ENCODE results near the gene ACAA1. TPM values are rescaled to one million over a fixed set of nuclear protein-coding genes. Genes with fewer than 3 reads are reported as not detected.
A peak's percentile ranks its signal among the peaks of the same experiment; 100 is the strongest.
"Not testable (repeated sequence)": the region's sequence is repeated elsewhere in the genome, so short reads cannot be mapped to it uniquely, and the experiment has no call there.

The ACAA1 gene
- total RNA-seq, 1 donor from 2014 or later = 26.2 TPM

- DNase-seq = no peak
Measured at GRCh38 chr3:38153221-38153620, 16.3 kb upstream of the ACAA1 start.

DNA sequence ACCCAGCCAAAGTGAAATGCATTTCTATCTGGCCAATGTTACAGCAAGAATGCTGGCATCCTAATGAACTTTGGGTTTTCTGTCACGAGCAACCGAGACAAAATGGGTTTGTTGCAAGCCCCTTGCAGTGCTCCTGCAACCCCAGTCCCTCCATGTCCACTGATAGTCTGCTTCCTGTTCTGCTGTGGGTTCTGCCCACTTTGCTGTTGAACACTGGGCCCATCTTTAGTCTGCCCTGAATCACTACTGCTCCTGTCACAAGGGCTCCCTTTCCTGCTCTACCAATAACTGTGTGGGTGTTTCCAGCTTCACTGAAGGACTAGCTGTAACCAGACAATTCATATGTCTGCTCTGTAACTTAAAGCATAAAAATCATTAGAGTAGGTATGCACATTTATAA, 15.7 kb upstream of the ACAA1 start:
- DNase-seq = no peak

GRCh38 chr3:38151667-38152265, 14.8 kb upstream of the ACAA1 start:
- DNase-seq = no peak

DNA sequence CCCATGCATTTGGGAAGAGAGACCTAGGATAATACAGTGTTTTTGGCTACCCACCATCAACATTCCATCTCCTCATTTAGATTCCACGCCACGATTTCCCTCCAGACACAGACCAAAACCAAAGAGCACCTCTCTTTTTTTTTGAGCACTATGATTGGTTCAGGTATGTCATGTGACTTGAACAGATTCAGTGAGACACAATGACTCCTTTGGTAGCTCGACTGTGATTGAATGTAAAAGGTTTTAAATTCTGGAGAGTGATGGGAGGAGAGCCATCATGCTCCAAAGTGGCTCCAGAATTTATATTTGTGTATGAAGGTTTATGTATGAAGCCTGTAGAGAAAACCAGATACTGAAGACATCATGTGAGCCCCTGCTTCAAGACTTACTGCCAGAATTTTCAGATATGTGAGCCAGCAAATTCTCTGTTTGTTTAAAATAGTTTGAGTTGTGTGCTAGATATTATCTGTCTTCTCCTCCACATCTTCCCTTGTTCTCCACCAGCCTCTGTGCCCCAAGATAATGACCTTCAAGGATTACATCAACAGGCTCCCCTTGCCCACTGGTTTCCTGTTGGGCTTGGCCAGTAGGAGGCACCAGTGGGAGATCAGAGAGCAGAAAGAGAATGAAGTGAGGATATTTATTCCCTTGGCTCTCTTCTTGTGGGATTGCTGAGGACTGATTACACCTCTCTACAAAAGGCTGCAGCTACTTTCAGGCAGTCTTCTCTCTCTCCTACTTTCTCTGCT, 14.0 kb upstream of the ACAA1 start:
- DNase-seq = no peak

DNA sequence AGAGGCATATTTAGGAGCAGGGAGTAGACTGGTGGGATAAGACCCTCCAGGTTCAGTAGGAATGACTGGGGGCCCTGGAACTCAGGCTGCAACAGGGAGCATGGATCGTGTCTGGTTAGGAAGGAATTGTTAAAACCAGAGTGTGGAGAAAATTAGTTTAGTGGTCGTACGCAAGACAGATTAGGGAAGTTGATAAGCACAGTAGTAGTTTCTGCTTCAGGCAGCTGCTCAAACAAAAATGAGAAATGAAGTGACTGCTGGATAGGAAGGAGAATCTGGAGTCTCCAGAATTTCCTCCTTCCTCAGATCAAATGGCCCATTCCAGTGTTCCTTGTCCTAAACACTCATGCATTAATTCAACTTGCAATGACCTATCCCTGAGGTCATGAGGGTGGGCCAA, 12.8 kb upstream of the ACAA1 start:
- DNase-seq = no peak

DNA sequence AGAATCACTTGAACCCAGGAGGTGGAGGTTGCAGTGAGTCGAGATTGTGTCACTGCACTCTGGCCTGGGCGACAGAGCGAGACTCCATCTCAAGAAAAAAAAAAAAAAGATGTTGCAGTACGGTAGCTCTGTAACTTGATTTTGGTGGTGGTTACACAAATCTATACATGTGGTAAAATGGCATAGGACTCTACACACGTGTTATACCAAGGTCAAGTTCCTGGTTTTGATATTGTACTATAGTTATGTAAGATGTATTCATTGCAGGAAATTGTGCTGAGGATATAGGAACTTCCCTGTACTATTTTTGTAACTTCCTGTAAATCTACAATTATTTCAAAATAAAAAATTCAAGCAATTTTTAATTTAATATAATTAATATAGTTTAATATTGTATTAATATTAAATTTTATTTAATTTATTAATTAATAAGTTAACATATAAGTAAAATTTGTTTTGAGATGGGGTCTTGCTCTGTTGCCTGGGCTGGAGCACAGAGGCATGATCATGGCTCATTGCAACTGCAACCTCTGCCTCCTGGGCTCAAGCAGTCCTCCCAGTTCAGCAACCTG, 11.5 kb upstream of the ACAA1 start:
- DNase-seq = no peak

DNA sequence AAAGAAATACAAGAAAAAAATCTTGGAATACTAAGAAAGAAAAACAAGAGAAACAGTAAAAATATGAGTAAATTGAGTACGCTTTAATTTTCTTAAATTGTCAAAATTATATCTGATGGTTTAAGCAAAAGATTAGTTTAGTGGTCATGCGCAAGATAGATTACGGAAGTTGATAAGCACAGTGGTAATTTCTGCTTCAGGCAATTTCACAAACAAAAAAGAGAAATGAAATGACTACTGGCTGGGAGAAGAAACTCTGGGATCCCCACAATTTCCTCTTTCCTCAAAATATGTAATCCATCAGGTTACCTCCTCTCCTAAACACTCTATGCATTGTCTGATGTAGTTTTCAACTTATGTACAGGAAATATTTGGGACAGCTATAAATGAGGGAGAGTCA, 10.5 kb upstream of the ACAA1 start:
- DNase-seq = no peak

DNA sequence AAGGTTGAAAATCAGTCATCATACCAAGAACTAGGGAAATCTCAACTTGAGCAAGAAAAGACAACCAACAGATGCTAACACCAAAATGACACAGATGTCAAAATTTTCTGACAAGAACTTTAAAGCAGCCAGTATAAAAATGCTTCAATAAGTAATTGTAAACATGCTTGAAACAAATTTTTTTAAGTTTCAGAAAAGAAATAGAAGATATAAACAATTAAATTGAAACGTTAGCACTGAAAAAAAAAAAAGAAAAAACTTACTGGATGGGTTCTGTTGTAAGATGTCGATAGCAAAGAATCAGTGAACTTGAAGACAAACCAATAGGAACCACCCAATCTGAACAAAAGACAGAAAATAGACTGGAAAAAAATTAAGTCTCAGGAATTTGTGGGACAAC, 9.6 kb upstream of the ACAA1 start:
- no peak for DNase-seq

DNA sequence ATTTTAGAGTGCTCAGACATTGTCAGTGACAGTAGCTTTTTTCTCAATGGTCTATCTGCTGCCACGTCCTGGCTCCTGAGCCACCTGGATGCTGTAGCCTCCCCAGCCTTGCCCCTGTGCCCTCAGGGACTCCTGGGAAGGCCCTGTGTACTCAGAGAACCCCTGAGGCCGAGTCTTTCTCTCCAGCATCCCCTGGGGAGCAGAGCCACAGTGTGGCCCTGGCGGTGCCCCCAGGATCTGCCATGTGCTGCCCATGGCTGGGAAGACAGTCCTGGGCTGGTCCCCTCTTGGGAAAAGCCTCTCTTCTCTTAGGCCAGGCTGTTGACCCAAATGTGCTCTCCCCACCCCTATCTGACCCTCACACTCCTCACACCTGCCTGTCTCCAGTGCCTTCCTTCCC, 6.6 kb upstream of the ACAA1 start:
- no peak for DNase-seq

GRCh38 chr3:38142959-38143358, 6.0 kb upstream of the ACAA1 start:
- DNase-seq = no peak

- DNase-seq = no peak
Measured at GRCh38 chr3:38141952-38142273, 5.0 kb upstream of the ACAA1 start.

DNA sequence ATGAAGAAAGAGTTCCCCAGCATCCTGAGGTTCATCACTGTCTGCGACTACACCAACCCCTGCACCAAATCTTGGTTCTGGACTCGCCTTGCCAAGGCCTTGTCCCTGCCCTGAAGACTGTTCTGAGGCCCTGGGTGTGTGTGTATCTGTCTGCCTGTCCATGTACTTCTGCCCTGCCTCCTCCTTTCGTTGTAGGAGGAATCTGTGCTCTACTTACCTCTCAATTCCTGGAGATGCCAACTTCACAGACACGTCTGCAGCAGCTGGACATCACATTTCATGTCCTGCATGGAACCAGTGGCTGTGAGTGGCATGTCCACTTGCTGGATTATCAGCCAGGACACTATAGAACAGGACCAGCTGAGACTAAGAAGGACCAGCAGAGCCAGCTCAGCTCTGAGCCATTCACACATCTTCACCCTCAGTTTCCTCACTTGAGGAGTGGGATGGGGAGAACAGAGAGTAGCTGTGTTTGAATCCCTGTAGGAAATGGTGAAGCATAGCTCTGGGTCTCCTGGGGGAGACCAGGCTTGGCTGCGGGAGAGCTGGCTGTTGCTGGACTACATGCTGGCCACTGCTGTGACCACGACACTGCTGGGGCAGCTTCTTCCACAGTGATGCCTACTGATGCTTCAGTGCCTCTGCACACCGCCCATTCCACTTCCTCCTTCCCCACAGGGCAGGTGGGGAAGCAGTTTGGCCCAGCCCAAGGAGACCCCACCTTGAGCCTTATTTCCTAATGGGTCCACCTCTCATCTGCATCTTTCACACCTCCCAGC, 4.4 kb upstream of the ACAA1 start:
- DNase-seq = no peak

GRCh38 chr3:38140326-38141172, 3.6 kb upstream of the ACAA1 start:
- DNase-seq = no peak

DNA sequence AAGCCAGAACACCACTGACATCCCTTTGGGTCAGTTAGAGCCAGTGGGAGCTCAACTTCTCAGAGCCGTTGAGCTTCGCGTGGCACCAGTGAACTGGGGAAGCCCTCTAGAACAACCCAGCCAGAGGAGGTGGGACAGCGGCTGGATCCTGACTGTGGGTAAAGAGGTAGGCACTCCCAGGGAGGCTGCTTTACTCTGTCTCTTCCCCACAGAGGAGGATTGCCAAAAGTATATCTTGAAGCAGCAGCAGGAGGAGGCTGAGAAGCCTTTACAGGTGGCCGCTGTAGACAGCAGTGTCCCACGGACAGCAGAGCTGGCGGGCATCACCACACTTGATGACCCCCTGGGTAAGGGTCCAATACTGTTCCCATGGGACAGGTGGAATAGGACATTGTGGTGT, 2.7 kb upstream of the ACAA1 start:
- no peak for DNase-seq

- DNase-seq = no peak
Measured at GRCh38 chr3:38139191-38139590, 2.3 kb upstream of the ACAA1 start.

- peak; percentile 31 for DNase-seq
Measured at GRCh38 chr3:38138349-38139190, 1.6 kb upstream of the ACAA1 start, which contains the start of gene MYD88. TSS of gene MYD88 (plus strand) at chr3:38138661. CDS start at chr3:38138701, 40 bp downstream.

DNA sequence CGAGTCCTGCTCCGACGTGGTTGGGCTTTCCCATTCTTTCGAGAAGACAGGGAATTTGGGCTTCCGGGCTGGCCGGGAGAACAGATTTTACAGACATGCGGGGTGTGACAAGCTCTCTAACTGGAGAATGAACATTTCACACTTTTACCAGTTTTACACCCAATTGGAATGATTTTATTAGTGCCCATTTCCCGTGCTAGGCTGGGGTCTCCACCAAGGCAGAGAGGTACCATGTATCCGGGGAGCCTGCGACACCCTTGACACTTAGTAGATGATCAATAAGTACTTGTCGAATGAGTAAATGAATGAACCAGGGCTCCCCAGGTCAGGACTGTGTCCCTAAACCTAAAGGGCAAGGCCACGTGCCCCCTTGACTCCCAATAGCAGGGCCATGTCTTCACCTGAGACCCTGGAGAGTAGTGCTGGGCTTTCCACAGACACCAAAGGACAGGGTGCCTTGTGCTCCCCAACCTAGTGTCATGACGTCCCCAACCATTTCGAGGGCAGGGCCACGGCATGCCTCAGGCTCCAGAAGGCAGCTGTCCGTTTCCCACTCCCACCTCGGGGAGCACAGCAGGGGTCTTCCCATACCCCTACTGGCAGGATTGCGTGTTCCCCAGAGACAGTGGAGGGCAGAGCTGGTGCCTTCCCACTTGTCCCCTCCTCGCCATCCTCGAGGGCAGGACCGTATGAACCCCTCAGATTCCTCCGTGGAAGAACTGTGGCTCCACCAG, 855 bp upstream of the ACAA1 start:
- no peak for DNase-seq

GRCh38 chr3:38136393-38136776, 542 bp downstream of the ACAA1 start:
- DNase-seq = no peak

DNA sequence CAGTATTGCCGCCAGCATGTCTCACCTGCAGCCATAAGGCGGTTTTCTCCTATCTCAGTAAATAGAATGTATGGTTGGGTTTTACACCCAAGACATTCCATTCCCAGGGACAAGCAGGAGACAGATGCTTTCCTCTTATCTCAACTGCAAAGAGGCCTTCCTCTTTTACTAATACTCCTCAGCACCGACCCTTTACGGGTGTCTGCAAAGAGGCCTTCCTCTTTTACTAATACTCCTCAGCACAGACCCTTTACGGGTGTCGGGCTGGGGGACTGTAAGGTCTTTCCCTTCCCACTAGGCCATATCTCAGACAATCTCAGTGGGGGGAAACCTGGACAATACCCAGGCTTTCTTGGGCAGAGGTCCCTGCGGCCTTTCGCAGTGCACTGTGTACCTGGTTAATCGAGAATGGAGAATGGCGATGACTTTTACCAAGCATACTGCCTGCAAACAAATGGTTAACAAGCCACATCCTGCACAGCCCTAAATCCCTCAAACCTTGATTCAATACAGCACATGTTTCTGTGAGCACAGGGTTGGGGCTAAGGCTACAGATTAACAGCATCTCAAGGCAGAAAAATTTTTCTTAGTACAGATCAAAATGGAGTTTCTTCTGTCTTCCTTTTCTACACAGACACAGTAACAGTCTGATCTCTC, 1.2 kb downstream of the ACAA1 start:
- not testable (repeated sequence) for DNase-seq

DNA sequence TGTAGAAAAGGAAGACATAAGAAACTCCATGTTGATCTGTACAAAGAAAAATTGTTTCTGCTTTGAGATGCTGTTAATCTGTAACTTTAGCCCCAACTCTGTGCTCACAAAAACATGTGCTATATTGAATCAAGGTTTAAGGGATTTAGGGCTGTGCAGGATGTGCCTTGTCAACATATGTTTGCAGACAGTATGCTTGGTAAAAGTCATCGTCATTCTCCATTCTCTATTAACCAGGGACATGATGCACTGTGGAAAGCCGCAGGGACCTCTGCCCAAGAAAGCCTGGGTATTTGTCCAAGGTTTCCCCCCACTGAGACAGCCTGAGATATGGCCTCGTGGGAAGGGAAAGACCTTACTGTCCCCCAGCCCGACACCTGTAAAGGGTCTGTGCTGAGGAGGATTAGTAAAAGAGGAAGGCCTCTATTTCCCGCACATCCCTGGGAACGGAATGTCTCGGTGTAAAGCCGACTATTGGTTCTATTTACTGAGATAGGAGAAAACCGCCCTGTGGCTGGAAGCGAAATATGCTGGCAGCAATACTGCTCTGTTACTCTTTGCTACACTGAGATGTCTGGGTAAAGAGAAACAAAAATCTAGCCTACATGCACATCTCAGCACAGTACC, 2.3 kb downstream of the ACAA1 start:
- not testable (repeated sequence) for DNase-seq

Data from occipital lobe (tissue), 2 donors.